DMS53 treated with DMSO at 0.1 percent for 48 hours (cell line): ENCODE data around the gene SLC32A1.
A peak's percentile ranks its signal among the peaks of the same experiment; 100 is the strongest.

Experiments
- DNase-seq: peaks from one replicate; lab custom pipeline; 2025; ENCODE audit not compliant: unreplicated experiment; lab: John Stamatoyannopoulos, UW

Gene SLC32A1

DNA sequence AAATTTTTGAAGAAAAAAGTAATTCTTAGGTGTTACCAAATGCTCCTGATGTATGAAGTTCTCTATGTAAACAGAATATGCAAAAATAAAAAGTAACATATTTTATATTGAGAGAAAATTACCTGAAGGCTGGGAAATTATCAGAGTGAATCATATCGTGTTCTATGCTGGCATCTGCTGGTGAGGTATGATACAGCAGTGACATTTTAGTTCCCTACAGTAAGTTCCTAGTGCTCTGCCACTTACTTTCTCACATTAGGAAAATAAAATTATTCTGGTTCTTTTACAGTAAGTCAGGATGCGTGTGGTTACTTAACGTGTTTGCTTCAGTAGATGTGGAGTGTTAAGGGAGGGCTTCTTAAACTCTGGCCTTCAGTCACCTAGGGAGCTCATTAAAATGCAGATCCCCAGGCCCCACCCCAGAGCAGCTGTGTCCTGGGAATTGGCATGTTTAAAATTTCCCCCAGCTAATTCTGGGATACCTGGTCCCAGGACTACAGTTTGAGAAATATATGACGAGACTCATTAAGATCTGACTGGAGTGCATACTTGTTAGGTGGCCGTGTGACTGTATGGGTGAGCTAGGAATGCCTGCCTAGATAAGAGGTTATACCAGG lies 27.2 kb downstream of the SLC32A1 start:
- DNase-seq, result peak; percentile 31

- no peak for DNase-seq
These were observed 27.7 kb downstream of the SLC32A1 start for GRCh38 chr20:38752029-38752428.

DNA sequence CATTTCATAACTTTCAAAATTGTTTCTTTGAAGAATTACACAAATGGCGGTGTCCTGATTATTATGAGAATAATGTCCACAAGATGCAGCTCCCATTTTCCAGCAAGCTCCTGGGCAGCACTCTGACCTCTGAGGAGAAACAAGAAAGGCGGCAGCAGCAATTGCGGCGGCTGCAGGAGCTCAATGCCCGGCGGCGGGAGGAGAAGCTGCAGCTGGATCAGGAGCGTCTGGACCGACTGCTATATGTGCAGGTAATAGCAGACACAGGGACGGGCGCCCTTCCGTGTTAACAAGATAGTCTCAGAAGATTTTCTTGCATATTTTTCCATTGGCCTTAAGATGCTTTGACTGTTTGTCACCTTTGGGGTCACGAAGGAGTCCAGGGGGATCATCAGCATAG lies 30.6 kb downstream of the SLC32A1 start:
- no peak for DNase-seq

GRCh38 chr20:38755324-38755910 lies 31.1 kb downstream of the SLC32A1 start:
- DNase-seq, result no peak

DNA sequence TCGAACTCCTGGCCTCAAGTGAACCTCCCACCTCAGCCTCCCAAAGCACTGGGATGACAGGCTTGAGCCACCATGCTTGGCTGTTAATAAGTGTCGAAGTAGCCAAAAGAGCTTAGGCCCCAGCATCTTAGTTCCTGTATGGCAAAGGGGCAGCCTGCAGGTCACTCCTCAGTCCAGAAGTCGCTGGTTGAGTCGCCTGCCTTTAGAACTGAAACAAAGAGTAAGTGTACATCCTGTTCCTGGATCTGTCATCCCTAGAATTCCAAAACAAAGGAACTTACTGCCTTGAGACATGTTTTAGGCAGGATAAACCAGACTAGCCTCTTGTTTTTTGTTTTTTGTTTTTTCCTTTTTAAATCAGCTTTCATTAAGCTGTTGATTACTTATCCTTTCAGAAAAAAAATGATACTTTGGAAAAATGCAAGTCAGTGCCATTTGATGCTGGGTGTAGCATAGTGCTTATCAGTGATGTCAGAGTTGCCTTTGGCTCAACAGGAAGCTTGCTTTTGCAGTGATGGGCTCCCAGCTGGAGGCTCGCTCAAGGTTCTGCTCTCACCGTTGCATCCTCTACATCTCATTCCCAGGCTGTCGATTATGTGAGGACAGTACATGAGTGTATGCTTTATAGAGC lies 33.0 kb downstream of the SLC32A1 start:
- DNase-seq, result no peak

DNA sequence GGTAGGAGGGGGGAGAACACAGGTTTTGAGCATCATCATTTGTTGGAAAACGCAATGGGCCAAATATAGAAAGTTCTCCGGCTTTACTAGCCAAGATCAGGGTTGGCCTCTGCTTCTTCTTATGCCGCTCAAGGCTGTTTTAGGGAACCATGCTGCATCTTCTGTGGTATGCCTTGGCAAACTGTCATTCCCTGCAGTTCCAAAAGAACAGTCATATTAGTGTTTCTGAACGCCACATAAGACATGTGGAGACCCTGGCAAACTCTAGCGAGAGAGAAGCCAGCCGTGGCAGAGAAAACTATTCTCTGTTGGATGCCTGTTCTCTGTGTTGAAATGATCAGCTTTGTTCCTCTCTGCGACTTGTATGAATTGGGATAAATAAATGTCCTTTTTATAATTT lies 34.8 kb downstream of the SLC32A1 start:
- no peak for DNase-seq

GRCh38 chr20:38760978-38761377 lies 36.7 kb downstream of the SLC32A1 start:
- no peak for DNase-seq

DNA sequence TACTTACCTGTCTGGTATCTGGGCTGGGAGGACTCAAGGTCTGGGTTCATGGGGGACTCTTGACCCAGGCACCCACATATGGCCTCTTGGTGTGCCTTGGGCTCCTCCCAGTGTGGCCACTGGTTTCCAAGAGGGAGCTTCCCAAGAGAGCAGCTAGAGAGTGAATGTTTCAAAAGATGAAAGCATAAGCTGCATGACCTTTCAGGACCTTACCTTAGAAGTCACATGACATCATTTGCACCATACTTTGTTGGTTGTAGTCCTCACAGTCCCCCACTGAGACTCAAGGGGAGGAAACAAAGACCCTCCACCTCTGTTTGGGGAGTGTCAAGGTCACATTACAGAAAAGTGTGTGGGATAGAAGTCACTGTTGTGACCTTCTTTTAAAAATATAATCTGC lies 37.9 kb downstream of the SLC32A1 start:
- DNase-seq, result no peak

DNA sequence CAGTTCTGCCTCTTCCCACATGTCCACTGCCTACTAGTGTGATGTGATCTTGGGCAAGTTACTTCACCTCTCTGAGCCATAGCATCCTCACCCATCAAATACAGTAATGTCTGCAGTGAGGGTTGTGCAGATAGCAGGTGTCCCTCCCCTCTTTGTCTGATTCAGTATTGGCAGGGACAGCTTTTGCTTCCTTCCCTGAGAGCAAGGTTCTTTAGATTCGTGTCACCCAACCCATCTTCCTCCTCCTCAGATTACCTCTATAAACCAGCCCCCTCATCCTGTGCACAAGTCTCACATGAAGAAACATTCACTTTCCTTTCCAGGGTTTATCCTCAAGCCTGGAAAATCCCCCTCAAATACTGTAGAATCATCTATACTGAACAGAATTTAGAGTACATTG lies 39.3 kb downstream of the SLC32A1 start:
- DNase-seq, result no peak

DNA sequence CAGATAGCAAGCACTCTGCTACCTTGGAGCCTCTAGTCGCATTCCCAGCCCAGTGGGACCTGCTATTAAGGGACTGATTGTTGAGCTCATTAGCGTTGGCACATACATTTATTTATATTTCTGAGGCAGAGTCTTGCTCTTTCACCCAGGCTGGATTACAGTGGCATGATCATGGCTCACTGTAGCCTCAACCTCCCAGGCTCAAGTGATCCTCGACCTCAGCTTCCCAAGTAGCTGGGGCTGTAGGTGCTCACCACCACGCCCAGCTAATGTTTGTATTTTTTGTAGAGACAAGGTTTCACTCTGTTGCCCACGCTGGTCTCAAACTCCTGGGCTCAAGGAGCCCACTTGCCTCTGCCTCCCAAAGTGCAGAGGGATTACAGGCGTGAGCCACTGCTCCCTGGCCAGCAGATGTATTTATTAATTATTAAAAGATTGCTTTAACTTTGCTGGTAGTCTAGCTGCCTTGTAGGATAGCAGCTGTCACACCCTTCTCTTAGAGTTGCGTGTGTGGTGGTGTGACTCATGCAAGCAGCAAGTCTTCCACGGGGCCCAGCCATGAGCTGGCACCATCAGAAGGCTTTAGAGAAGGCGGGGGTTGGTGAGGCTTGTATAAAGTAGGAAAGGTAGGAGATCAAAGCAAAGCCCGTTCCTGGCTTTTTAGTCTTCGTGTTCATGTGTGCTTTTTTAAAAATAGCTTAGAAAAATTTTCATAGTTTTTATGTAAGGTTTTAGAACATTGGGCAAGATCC lies 40.5 kb downstream of the SLC32A1 start:
- DNase-seq, result no peak

- DNase-seq, result no peak
These were observed 41.8 kb downstream of the SLC32A1 start for GRCh38 chr20:38766071-38766470.

DNA sequence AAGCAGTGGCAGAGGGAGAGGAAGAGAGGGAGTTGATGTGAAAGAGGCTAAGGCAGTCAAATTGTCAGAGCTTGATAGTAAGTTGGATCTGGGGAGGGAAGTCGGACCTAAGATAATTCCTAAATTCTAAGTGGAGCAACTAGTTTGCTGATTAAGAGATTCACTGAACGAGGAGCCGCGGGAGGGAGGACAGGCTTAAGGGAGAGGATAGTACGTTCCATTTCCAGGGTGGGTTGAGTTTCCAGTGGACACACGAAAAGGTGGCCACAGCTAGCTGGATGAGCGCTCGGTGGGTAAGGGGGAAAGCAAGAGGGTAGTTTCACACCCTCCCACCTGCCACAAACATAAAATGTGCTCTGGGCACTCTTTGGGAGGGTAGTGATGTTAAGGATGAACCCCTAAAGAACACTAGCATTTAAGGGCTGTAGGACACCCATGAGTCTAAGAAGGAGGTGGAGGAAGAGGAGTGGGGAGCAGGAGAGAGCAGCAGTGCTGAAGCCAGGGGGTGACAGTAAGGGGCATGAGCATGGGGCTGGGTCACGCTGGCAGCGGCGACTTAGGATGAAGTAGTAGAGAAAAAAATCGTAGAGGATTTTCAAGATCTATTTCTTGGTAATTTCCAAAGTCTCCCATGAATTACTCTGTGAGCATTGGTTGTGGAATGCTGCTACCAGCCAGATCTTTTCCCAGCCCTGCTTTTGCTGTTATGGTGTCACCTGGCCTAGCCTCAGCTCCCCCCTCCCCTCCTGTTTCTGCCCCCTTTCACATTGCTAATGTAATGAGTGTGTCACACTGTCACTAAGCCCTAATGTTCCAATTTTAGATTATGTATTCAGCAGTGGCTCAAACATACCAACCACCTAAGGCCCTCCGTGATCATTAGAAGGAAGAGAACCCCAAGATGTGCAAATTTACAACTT lies 45.4 kb downstream of the SLC32A1 start:
- no peak for DNase-seq

GRCh38 chr20:38770546-38770945 lies 46.3 kb downstream of the SLC32A1 start:
- no peak for DNase-seq

DNA sequence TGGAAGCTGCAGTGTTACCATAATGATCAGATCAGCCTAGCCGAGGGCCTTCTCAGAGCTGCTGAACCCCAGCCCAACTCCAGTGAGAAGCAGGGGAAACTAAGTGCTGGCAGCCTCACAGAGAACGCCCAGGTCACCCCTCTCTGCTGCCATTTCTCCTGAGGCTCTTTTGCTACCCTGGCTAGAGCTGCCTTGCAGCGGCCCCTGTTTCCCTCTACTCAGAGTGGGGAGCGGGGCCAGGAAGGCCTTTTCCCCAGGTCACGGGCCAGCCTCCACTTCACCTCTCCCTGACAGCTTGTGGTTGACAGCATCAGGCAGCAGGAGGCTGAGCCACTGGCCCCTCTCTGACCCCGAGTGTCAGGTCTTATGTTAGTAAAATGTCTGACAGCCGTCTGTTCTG lies 46.7 kb downstream of the SLC32A1 start:
- no peak for DNase-seq

GRCh38 chr20:38771621-38772020 lies 47.3 kb downstream of the SLC32A1 start:
- DNase-seq, result no peak

- no peak for DNase-seq
These were observed 49.9 kb downstream of the SLC32A1 start for GRCh38 chr20:38774167-38774566.

- DNase-seq, result no peak
These were observed 52.1 kb downstream of the SLC32A1 start for GRCh38 chr20:38776363-38776762.
